ENCODE measurements around the gene THOC2. TPM values are rescaled to one million over a fixed set of nuclear protein-coding genes. Genes with fewer than 3 reads are reported as not detected.
"Not testable (repeated sequence)": the region's sequence is repeated elsewhere in the genome, so short reads cannot be mapped to it uniquely, and the experiment has no call there.

The THOC2 gene
- total RNA-seq, 4 donors from 2014 or later, result 84.5 to 139 (median 123) TPM

- ATAC-seq, result no peak
- no peaks in the 10 kb centered on the region for H3K4me1 ChIP-seq
- WGBS, 2 donors (ENCODE audit: low coverage in 1 of 2), result 66 to 79% methylated on average over 2 to 3 of the region's 4 CpGs
- H3K27me3 ChIP-seq, result no peaks in the 10 kb centered on the region
- H3K27ac ChIP-seq, result no peak overlapping the region
- no peaks in the 10 kb centered on the region for H3K36me3 ChIP-seq
- no peak for TF ChIP-seq POLR2AphosphoS5 (IDR thresholded peaks at IDR 0.05)
- no peak for TF ChIP-seq EP300 (IDR thresholded peaks at IDR 0.05)
- no peaks in the 10 kb centered on the region for H3K9me3 ChIP-seq
- H3K4me3 ChIP-seq, result no peak overlapping the region
Observed at GRCh38 chrX:123771449-123772064, 38.7 kb upstream of the THOC2 start.

- no peak for TF ChIP-seq CTCF (IDR thresholded peaks at IDR 0.05)
- TF ChIP-seq POLR2AphosphoS5 (IDR thresholded peaks at IDR 0.05), result peak; percentile 32
- Histone ChIP-seq H3K36me3 (no peaks in the 10 kb centered on the region), H3K9me3 (no peaks in the 10 kb centered on the region), H3K4me1 (peaks cover 0 to 4% (median 0%) of the 10 kb centered on the region in 3 donors), H3K27me3 (no peaks in the 10 kb centered on the region), H3K4me3 (peak overlapping the region; percentile 27 to 39), H3K27ac (peak overlapping the region; percentile 61 to 77 (median 70))
- WGBS, 2 donors (ENCODE audit: low coverage in 1 of 2), result 2 to 23% methylated on average over 5 to 8 of the region's 38 CpGs
- ATAC-seq, result peak; percentile 98
Observed at GRCh38 chrX:123764967-123765871, 32.4 kb upstream of the THOC2 start.

GRCh38 chrX:123759849-123760248 lies 27.0 kb upstream of the THOC2 start:
- peaks cover 0 to 20% (median 0%) of the 10 kb centered on the region in 3 donors for H3K4me1 ChIP-seq
- ATAC-seq, H3K27me3 ChIP-seq, H3K36me3 ChIP-seq, H3K4me3 ChIP-seq, H3K27ac ChIP-seq, H3K9me3 ChIP-seq: not testable (repeated sequence)
- 100% methylated on average over 1 of the region's 3 CpGs; no CpG with 5 or more reads in 1 of the 2 donors for WGBS, 2 donors (ENCODE audit: low coverage in 1 of 2)

- H3K4me3 ChIP-seq, ATAC-seq, H3K36me3 ChIP-seq, H3K9me3 ChIP-seq, H3K27me3 ChIP-seq: not testable (repeated sequence)
- Histone ChIP-seq H3K27ac (peak overlapping the region in 1 of 4 donors; percentile 70), H3K4me1 (peaks cover 0 to 20% (median 0%) of the 10 kb centered on the region in 3 donors)
- 100% methylated on average over 1 of the region's 1 CpG; no CpG with 5 or more reads in 1 of the 2 donors for WGBS, 2 donors (ENCODE audit: low coverage in 1 of 2)
Observed at GRCh38 chrX:123757794-123758193, 24.9 kb upstream of the THOC2 start.

- ATAC-seq, result peak; percentile 60
Observed at GRCh38 chrX:123756320-123756719, 23.5 kb upstream of the THOC2 start.

GRCh38 chrX:123755107-123755506 lies 22.3 kb upstream of the THOC2 start:
- H3K36me3 ChIP-seq, result no peaks in the 10 kb centered on the region
- ATAC-seq, result no peak
- no peak for TF ChIP-seq POLR2AphosphoS5 (IDR thresholded peaks at IDR 0.05)
- TF ChIP-seq POLR2A (IDR thresholded peaks at IDR 0.05), result no peak
- no peak for TF ChIP-seq CTCF (IDR thresholded peaks at IDR 0.05)
- no peak for TF ChIP-seq EP300 (IDR thresholded peaks at IDR 0.05)
- no peaks in the 10 kb centered on the region for H3K27me3 ChIP-seq
- H3K9me3 ChIP-seq, result no peaks in the 10 kb centered on the region
- peak overlapping the region; percentile 70 to 72 (median 72) for H3K27ac ChIP-seq
- WGBS, 2 donors (ENCODE audit: low coverage in 1 of 2), result 56 to 71% methylated on average over 1 to 2 of the region's 2 CpGs
- no peak overlapping the region for H3K4me3 ChIP-seq
- H3K4me1 ChIP-seq, result peaks cover 0 to 20% (median 0%) of the 10 kb centered on the region in 3 donors

More at GRCh38 chrX:123756320-123756719, 23.5 kb upstream of the THOC2 start:
- peak overlapping the region; percentile 70 to 72 (median 72) for H3K27ac ChIP-seq
- H3K4me1 ChIP-seq, result peaks cover 0 to 20% (median 0%) of the 10 kb centered on the region in 3 donors
- H3K9me3 ChIP-seq, result no peaks in the 10 kb centered on the region
- H3K27me3 ChIP-seq, result no peaks in the 10 kb centered on the region
- no peak for TF ChIP-seq CTCF (IDR thresholded peaks at IDR 0.05)
- no peak for TF ChIP-seq EP300 (IDR thresholded peaks at IDR 0.05)
- TF ChIP-seq POLR2A (IDR thresholded peaks at IDR 0.05), result no peak
- TF ChIP-seq POLR2AphosphoS5 (IDR thresholded peaks at IDR 0.05), result no peak
- no peak overlapping the region for H3K4me3 ChIP-seq
- no peaks in the 10 kb centered on the region for H3K36me3 ChIP-seq
